HepG2 (cell line): ENCODE measurements around the gene NME4.

Experiments used
- BHLHE40 ChIP-seq: IDR thresholded peaks from 2 replicates; pipeline ENCODE4 v1.6.1; 2011; ENCODE audit warnings: low read length, improper control_type of control experiment
- CTCF ChIP-seq: sonication (generic); formaldehyde crosslinking; IDR thresholded peaks from 2 replicates; pipeline ENCODE4 v1.5.0; 2020; ENCODE audit warnings: mild to moderate bottlenecking, missing genetic modification reagents, moderate library complexity
- ELF4 ChIP-seq: sonication (generic); formaldehyde crosslinking; IDR thresholded peaks from 2 replicates; pipeline ENCODE4 v1.5.0; 2020; ENCODE audit warnings: missing genetic modification reagents, mild to moderate bottlenecking, moderate library complexity, borderline replicate concordance
- FOXP1 ChIP-seq, 2 experiments: fragments of 450-650 bp in 1 of 2; IDR thresholded peaks; 2 replicates each; pipeline ENCODE4 v1.6.1; 2017 to 2018; ENCODE audit warnings: antibody characterized with exemption in 1 of 2
- MAZ ChIP-seq, 2 experiments: sonication (generic) in 1 of 2; formaldehyde crosslinking in 1 of 2; IDR thresholded peaks; 2 replicates each; pipeline versions ENCODE4 v1.5.0 to v1.6.1; 2012 to 2020; ENCODE audit warnings: low read depth in 2 of 2, mild to moderate bottlenecking in 2 of 2, borderline replicate concordance in 1 of 2, improper control_type of control experiment in 1 of 2, low read length in 1 of 2, missing genetic modification reagents in 1 of 2, moderate library complexity in 1 of 2
- NR1H2 ChIP-seq: sonication (generic); formaldehyde crosslinking; IDR thresholded peaks from 2 replicates; pipeline ENCODE4 v1.8.1; 2022; ENCODE audit warnings: low read depth, missing genetic modification reagents, borderline replicate concordance
- PPARG ChIP-seq: conservative IDR thresholded peaks from 2 replicates; pipeline ENCODE4 v1.6.1; 2016; ENCODE audit warnings: missing biosample characterization, missing genetic modification reagents

DNA sequence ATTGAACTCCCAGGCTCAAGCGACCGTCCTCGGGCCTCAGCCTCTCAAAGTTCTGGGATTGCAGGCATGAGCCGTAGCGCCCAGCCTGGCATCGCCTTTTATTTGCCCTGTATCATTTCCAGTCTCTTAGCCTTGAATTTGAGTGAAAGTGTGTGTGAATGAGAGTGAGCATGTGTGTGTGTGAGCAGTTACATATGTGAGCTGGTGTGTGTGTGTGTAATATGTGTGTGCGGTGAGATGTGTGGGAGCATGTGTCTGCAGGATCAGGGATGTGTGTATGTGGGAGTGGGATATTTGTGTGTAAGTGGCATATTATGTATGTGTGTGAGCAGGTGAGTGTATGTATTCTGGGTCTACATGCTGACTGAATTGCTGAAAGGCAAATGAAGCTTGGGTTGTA is 33.9 kb downstream of the NME4 start:
- TF ChIP-seq NR1H2 = no peak
- no peak for TF ChIP-seq FOXP1 (IDR thresholded peaks at IDR 0.05)
- no peak for TF ChIP-seq FOXP1 (CRISPR knock-in tag; IDR thresholded peaks at IDR 0.05)
- no peak for TF ChIP-seq CTCF (CRISPR knock-in tag)
- TF ChIP-seq PPARG (CRISPR knock-in tag) = no peak
- no peak for TF ChIP-seq BHLHE40
- no peak for TF ChIP-seq ELF4 (CRISPR knock-in tag)
- TF ChIP-seq MAZ (IDR thresholded peaks at IDR 0.05; ENCODE audit: borderline replicate concordance, low read depth, low read length) = no peak
- TF ChIP-seq MAZ (CRISPR knock-in tag; IDR thresholded peaks at IDR 0.05; ENCODE audit: low read depth) = no peak
